Measurements from ENCODE around the gene PBX4.

PBX4 gene

GRCh38 chr19:19659646-19660245, 41.3 kb upstream of the PBX4 start:
- no peak for TF ChIP-seq CTCF (IDR thresholded peaks at IDR 0.05; ENCODE audit: extremely low read depth, missing control alignments)
- DNase-seq (ENCODE audit: low spot score), result no peak

GRCh38 chr19:19657397-19657783, 38.9 kb upstream of the PBX4 start:
- no peak for TF ChIP-seq CTCF (IDR thresholded peaks at IDR 0.05; ENCODE audit: extremely low read depth, missing control alignments)
- DNase-seq (ENCODE audit: low spot score), result no peak

GRCh38 chr19:19656451-19657396, 38.2 kb upstream of the PBX4 start:
- DNase-seq (ENCODE audit: low spot score), result no peak
- TF ChIP-seq CTCF (IDR thresholded peaks at IDR 0.05; ENCODE audit: extremely low read depth, missing control alignments), result no peak

- no peak for TF ChIP-seq CTCF (IDR thresholded peaks at IDR 0.05; ENCODE audit: extremely low read depth, missing control alignments)
- no peak for DNase-seq (ENCODE audit: low spot score)
Observed at GRCh38 chr19:19655641-19656343, 37.3 kb upstream of the PBX4 start.

GRCh38 chr19:19655051-19655594, 36.6 kb upstream of the PBX4 start:
- DNase-seq (ENCODE audit: low spot score), result no peak
- TF ChIP-seq CTCF (IDR thresholded peaks at IDR 0.05; ENCODE audit: extremely low read depth, missing control alignments), result no peak

GRCh38 chr19:19654441-19654840, 36.0 kb upstream of the PBX4 start:
- DNase-seq (ENCODE audit: low spot score), result no peak
- no peak for TF ChIP-seq CTCF (IDR thresholded peaks at IDR 0.05; ENCODE audit: extremely low read depth, missing control alignments)
